Measurements from ENCODE around the gene TSC22D2.
A peak's percentile ranks its signal among the peaks of the same experiment; 100 is the strongest.

TSC22D2 gene

DNA sequence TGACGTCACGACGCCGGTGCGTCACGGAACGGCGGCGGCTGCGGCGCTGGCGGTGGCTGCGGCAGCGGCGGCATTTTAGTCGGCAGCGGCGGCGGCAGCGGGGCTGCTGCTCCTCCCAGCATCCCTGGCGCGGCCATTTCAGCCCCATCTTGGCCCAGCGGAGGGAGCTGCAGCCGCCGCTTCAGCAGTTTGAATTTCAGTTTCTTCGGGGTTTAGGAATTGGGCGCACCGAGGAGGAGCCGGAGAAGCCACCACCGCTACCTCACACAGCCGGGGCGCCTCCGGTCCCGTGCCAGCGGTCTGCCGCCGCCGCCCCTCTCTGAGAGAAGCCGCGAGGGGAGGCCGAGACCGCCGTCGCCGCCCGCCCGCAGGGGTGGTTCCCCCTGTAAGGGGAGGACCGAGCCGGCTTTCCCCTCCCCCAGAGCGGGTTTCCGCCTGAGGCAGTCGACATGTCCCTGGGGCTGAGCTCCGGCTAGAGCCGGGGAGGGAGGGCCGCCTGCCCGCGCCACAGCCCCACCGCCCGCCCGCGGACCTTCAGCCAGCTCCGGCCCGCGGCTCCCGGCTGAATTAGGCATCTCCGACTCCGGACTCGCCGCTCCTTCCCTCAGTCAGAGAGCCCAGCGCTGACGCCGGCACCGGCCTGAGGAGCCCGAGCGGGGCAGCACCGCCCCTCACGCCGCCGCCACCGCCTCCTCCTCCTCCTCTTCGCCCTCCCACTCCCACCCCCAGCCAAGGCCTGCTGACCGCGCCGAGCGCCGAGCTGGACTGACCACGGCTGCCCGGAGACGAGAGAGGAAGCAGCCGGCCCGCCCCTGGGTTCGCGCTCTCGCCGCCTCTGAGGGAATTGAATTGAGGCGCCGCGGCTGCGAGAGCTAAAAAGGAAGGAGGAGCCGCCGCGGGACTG, at the start of gene TSC22D2:
Gene TSC22D2, plus strand, starts transcription at position 78 of the 904 bp plus-strand sequence. CDS start 1,053 bp downstream, outside the sequence.
- no peak for DNase-seq (ENCODE audit: low read depth, low spot score)

DNA sequence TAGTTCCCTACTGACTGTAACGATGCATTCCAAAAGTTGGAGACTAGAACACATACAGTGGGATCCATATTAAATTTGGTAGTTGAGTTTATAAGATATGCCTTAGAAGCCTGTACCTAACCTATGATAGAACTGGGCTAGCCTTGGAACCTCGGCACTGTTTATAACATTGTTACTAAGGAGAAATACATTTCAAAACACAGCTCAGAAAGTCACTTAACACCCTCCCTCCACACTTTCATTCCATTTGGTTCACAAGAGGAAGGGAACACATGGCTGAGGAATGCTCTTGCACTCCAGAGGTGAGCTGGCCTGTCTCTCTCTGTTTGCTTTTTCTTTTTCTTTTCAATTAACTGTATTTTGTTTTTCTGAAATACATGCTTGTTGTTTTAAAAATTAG, 48.7 kb upstream of the TSC22D2 start:
- no peak for DNase-seq (ENCODE audit: low read depth, low spot score)

DNA sequence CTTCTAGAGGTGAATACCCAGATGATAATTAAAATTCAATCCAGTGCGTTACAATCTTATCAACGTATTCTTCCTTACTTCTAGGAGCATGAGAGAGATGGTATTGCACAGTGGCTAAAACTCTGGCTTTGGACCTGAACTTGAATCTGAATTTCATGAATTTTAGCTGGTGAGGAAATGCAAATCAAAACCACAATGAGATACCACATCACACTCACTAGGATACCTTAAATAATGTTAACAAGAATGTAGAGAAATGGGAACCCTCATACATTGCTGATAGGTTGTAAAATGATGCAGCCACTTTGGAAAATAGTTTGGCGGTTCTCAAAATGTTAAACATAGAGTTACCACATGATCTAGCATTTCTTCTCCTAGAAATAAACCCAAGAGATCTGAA, 47.1 kb upstream of the TSC22D2 start:
- no peak for DNase-seq (ENCODE audit: low read depth, low spot score)

GRCh38 chr3:150362515-150363302, 45.4 kb upstream of the TSC22D2 start:
- DNase-seq (ENCODE audit: low read depth, low spot score): no peak

DNA sequence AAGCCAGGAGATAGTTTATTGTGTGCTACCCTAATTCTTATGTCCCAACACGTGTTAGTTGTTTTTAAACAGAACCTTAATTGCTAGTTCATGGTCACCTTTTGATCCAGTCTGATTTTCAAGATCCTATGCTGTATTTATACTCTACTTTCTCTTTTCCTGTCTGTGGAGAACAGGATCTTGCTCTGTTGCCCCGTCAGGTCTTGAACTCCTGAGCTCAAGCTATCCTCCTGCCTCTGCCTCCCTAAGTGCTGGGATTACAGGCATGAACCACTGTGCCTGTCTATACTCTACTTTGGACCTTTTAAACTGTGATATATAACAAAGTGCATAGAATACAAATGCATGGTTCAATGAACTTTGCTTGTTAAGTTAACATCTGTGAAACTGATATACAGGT, 44.7 kb upstream of the TSC22D2 start:
- DNase-seq (ENCODE audit: low read depth, low spot score): no peak

DNA sequence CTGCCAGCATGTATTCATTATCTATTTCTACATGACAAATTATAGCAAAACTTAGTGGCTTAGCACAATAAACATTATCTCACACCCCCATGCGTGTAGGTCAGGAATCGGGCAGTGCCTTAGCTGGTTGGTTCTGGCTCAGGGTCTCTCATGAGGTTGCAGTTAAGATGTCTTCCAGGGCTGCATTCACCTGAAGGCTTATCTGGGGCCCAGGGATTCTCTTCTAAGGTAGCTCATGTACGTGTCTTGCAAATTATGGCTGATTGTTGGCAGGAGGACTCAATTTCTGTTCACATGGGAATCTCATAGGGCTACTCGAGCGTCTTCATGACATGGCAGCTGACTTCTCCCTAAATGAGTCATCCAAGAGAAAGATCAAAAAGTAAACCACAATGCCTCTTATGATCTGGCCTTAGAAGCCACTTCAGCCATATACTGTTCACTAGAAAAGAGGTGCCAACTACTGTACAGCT, 42.9 kb upstream of the TSC22D2 start:
- no peak for DNase-seq (ENCODE audit: low read depth, low spot score)

- DNase-seq (ENCODE audit: low read depth, low spot score): no peak
Observed at GRCh38 chr3:150367757-150368156, 40.3 kb upstream of the TSC22D2 start.

GRCh38 chr3:150370122-150370602, 37.9 kb upstream of the TSC22D2 start:
- peak; percentile 87 for DNase-seq (ENCODE audit: low read depth, low spot score)

DNA sequence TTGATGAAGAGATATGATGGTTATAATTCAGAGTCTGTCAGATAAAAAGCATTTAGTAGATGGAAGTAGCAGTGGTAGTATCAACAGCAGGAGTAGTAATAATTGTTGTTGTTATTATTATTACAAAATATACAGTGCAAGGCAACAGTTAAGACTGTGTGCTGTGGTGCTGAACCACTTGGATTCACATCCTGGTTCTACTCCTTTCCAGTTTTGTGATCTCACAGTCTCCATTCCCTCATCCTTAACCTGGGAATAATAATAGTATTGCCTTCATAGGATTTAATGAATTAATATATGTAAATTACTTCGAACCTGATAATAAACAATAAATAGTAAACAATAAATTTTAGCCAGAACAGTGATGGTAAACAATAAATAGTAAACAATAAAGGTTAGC, 37.1 kb upstream of the TSC22D2 start:
- DNase-seq (ENCODE audit: low read depth, low spot score): no peak

- DNase-seq (ENCODE audit: low read depth, low spot score): no peak
Observed at GRCh38 chr3:150371741-150372254, 36.3 kb upstream of the TSC22D2 start.

DNA sequence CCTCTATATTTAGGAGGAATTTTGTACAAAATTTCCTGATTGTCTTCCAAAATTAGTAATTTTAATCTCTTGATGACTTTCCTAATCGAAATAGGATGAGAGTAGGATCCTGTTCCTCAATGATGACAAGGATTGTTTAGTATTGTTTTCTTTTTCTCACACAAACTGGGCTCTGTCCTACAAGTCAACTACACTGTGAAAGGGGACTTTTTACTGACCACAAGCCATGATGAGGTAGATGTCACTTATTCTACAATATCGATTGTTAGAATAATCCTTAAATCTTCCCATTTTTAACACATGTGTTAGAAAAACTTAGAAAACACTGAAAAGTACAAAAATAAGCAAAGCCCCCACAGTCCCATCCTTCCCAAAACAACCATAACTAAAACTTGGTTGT, 35.8 kb upstream of the TSC22D2 start:
- no peak for DNase-seq (ENCODE audit: low read depth, low spot score)

DNA sequence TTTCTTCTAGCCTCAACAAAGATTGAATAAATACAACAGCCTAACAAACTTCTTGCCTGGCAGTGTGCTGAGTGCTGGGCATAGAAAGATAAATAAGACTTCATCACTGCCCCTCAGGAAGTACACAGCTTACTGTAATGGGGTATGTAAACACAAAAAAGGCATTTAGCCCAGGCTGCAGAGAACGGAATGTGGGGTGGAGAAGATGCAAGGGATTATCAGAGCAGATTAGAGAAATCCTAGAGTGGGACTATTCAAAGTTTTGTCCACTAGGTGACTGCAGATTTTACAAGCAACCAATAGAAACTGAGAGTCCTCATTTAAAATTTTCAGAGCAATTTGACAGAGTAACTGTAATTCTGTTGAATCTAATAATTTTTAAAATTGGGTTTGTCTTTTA, 35.4 kb upstream of the TSC22D2 start:
- no peak for DNase-seq (ENCODE audit: low read depth, low spot score)

- DNase-seq (ENCODE audit: low read depth, low spot score): no peak
Observed at GRCh38 chr3:150373234-150373875, 34.7 kb upstream of the TSC22D2 start.

DNA sequence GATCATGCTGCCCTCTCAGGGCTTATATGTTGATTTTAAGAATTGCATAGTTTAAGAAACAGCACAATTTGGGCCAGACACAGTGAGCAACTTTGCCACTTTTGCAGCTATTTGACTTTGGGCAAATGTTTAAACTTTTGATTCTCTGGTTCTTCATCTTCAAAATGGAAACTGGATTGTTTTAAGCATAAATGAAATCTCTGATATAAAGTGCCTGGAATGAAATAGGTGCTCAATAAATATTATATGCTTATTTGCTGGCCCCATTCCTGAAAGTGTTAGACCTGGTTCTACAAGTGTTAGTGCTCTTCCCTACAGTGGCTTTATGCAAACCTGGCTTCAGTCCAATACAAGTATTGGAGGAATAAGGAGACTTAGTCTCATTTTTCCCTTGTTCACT, 33.1 kb upstream of the TSC22D2 start:
- DNase-seq (ENCODE audit: low read depth, low spot score): no peak

DNA sequence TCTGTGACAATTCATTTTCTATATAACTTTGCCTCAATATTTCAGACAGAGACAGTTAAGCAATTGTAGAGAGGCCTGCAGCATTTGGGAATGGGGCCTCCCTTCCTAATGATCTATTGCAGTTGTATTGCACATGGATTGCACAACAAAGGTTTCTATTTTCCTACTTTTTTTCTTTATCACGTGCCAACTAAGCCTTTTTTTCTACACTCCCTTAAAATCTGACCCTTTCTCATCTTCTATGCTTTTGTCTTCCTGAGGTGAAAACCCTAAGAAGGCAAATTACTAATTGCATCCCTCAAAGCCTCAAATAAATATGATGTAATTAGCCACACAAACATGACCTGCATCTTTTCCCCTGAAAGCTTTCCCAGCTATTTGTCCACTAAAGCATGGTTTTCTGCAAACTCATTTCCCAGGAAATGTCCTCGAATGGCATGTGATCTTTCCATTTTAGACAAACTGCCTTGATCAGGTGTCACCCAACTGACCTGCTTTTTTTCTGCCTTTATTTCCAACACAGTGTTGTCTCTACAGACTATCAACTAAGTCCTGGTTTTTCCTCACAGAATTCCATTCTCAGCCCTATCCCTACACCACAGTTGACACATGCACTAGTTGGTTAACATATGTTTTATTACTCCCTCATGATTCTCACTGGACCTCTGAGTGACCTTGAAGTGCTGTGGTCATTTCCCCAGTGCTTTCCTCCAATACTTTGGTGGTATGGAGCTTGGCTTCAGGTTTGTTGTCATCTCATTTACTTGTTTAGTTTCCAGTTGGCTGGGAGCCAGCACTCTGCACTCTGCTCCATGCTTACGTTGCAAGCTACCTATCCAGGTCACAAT, 31.9 kb upstream of the TSC22D2 start:
- DNase-seq (ENCODE audit: low read depth, low spot score): no peak

GRCh38 chr3:150377601-150378300, 30.3 kb upstream of the TSC22D2 start:
- DNase-seq (ENCODE audit: low read depth, low spot score): no peak

- no peak for DNase-seq (ENCODE audit: low read depth, low spot score)
Observed at GRCh38 chr3:150378301-150378748, 29.8 kb upstream of the TSC22D2 start.

DNA sequence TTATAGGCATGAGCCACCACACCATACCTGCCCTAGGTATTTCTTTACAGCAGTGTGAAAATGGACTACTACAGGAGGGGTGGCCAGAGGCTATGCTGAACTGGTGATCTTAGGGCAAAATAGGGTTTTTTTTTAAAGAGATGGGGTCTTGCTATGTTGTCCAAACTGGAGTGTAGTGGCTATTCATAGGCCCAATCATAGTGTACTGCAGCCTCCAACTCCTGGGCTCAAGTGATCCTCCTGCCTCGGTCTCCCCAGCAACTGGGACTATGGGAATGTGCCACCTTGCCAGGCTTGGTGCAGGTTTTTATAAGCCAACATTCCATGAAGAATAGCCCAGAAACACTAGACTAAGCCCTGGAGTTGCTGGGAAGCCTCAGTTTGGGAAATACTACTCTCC, 28.6 kb upstream of the TSC22D2 start:
- DNase-seq (ENCODE audit: low read depth, low spot score): no peak

GRCh38 chr3:150384296-150385212, 23.5 kb upstream of the TSC22D2 start:
- DNase-seq (ENCODE audit: low read depth, low spot score): no peak
